K562 (cell line): Measurements from ENCODE around the gene SMAP2.

Experiments used
- CBX8 ChIP-seq: fragments of 200-600 bp; sonication (generic); IDR thresholded peaks from 2 replicates; pipeline ENCODE4 v1.6.1; 2012; ENCODE audit warnings: borderline replicate concordance, mixed run types, low read depth, mild to moderate bottlenecking, moderate library complexity, mixed read lengths, low read length, control low read depth, inconsistent platforms; ENCODE audit not compliant: poor library complexity, severe bottlenecking; ENCODE audit errors: extremely low read depth
- CSDE1 ChIP-seq, 2 experiments: fragments of 450-650 bp; IDR thresholded peaks; 2 replicates each; pipeline ENCODE4 v1.6.1; 2016; ENCODE audit warnings: mild to moderate bottlenecking in 1 of 2
- CTCF ChIP-seq, 3 experiments: IDR thresholded peaks in 2 of 3; conservative IDR thresholded peaks in 1 of 3; 2 replicates each; pipeline ENCODE4 v1.5.1; 2011 to 2012; ENCODE audit warnings: low read length in 3 of 3, mild to moderate bottlenecking in 3 of 3, control low read depth in 2 of 3, improper control_type of control experiment in 1 of 3, inconsistent platforms in 1 of 3, low read depth in 1 of 3, mixed read lengths in 1 of 3, moderate library complexity in 1 of 3; ENCODE audit not compliant: insufficient read depth in 2 of 3
- E2F5 ChIP-seq: sonication (generic); formaldehyde crosslinking; IDR thresholded peaks from 2 replicates; pipeline ENCODE4 v1.8.0; 2022; ENCODE audit warnings: mild to moderate bottlenecking, missing genetic modification reagents
- MAX ChIP-seq: sonication (generic); formaldehyde crosslinking; IDR thresholded peaks from 2 replicates; pipeline ENCODE4 v1.9.0; 2022; ENCODE audit warnings: mild to moderate bottlenecking, missing genetic modification reagents
- NFYB ChIP-seq: IDR thresholded peaks from 2 replicates; pipeline ENCODE4 v1.6.1; 2011; ENCODE audit warnings: mild to moderate bottlenecking, moderate library complexity; ENCODE audit not compliant: insufficient read length; ENCODE audit errors: extremely low read depth
- TAF7 ChIP-seq: fragments of 450-650 bp; IDR thresholded peaks from 2 replicates; pipeline ENCODE4 v1.6.1; 2016; ENCODE audit warnings: missing genetic modification characterization, missing compliant biosample characterization
- ZBTB34 ChIP-seq: fragments of 250-450 bp; sonication (Bioruptor Pico); IDR thresholded peaks from 2 replicates; pipeline ENCODE4 v1.8.0; 2021; ENCODE audit warnings: mild to moderate bottlenecking, moderate library complexity
- ZNF121 ChIP-seq: sonication (generic); formaldehyde crosslinking; conservative IDR thresholded peaks from 2 replicates; pipeline ENCODE4 v1.8.0; 2022; ENCODE audit warnings: missing genetic modification reagents
- ZNF175 ChIP-seq: fragments of 200-800 bp; sonication (Bioruptor generic); IDR thresholded peaks from 2 replicates; pipeline ENCODE4 v1.6.1; 2016; ENCODE audit warnings: low read depth, mild to moderate bottlenecking, missing genetic modification characterization, missing compliant biosample characterization
- ZNF224 ChIP-seq: sonication (generic); formaldehyde crosslinking; IDR thresholded peaks from 2 replicates; pipeline ENCODE4 v1.8.0; 2022; ENCODE audit warnings: mild to moderate bottlenecking, missing genetic modification reagents
- ZNF324 ChIP-seq: fragments of 250-450 bp; sonication (Bioruptor Pico); IDR thresholded peaks from 2 replicates; pipeline ENCODE4 v1.4.0; 2020; ENCODE audit warnings: mild to moderate bottlenecking
- ZNF354B ChIP-seq: fragments of 250-450 bp; sonication (Bioruptor Pico); IDR thresholded peaks from 2 replicates; pipeline ENCODE4 v1.4.0; 2020

- TF ChIP-seq ZNF224 (CRISPR knock-in tag) (no peak), ZNF354B (CRISPR knock-in tag) (no peak), CBX8 (no peak), CTCF (IDR thresholded peaks at IDR 0.05 in 2 of 3, conservative IDR thresholded peaks at IDR 0.05 in 1 of 3; ENCODE audit: insufficient read depth in 2 of 3, low read depth in 1 of 3, low read length in 3 of 3) (no peak), E2F5 (no peak), CSDE1 (IDR thresholded peaks at IDR 0.05) (no peak), ZBTB34 (no peak), TAF7 (tag) (peak; percentile 19; the same call in 1 of the 2 replicates), ZNF121 (CRISPR knock-in tag) (no peak), ZNF175 (CRISPR knock-in tag) (peak; percentile 41; the same call in 1 of the 2 replicates), MAX (CRISPR knock-in tag) (no peak), NFYB (no peak), ZNF324 (CRISPR knock-in tag) (0 out of 2 replicates have a peak, but pooled peaks have one; percentile 10)
These were observed 12.2 kb downstream of the SMAP2 start for GRCh38 chr1:40385437-40386358.
